HepG2 (cell line): ENCODE measurements around the gene CTLA4. TPM values are rescaled to one million over a fixed set of nuclear protein-coding genes. Genes with fewer than 3 reads are reported as not detected.

ENCODE experiments used
- ATAC-seq: fragments of 200-7000 bp; cut with Tn5 transposase; 3 replicates; pipeline ENCODE4 v1.9.1; 2020; ENCODE audit warnings: mild to moderate bottlenecking, moderate library complexity
- BruUV-seq: library from RNA; stranded (reverse); fragments of 400-500 nt; replicated peaks from 2 replicates; lab custom pipeline; 2021; lab: Mats Ljungman, UMichigan
- CTCF ChIA-PET: fragments of 300-600 bp; formaldehyde crosslinking; extraction: SDS; loops from one replicate; lab custom pipeline; 2021; ENCODE audit warnings: low total read pairs, inconsistent platforms, low intra/inter-chr PET ratio; lab: Yijun Ruan, JAX
- POLR2A ChIA-PET: fragments of 350-600 bp; sonication (Branson Sonifier 250); formaldehyde crosslinking; loops from one replicate; lab custom pipeline; 2020; ENCODE audit warnings: antibody characterized with exemption, inconsistent platforms; lab: Yijun Ruan, JAX
- DNase-seq: peaks from one replicate; pipeline ENCODE4 v3.0.0-alpha.2; 2015; ENCODE audit warnings: low spot score
- FAIRE-seq: peaks from 3 replicates; lab custom pipeline; 2011; peaks lifted over from hg19 to GRCh38; lab: Jason Lieb, UNC
- H2AFZ ChIP-seq: one replicate; pipeline ENCODE4 v1.6.1; 2011; ENCODE audit warnings: low read length, inconsistent platforms
- H3K27ac ChIP-seq: fragments of 300-600 bp; 3 replicates; pipeline ENCODE4 v1.8.0; 2011; ENCODE audit warnings: mixed run types, mild to moderate bottlenecking, mixed read lengths, low read length, inconsistent platforms; ENCODE audit not compliant: insufficient read depth; ENCODE audit errors: extremely low read length
- H3K27me3 ChIP-seq, 2 experiments: fragments of 200-600 bp in 1 of 2; 2 replicates in 1 of 2; 3 replicates in 1 of 2; pipeline versions ENCODE4 v1.6.0 to v1.8.0; 2011; ENCODE audit warnings: low read length in 2 of 2, mild to moderate bottlenecking in 2 of 2, moderate library complexity in 2 of 2, inconsistent platforms in 1 of 2; ENCODE audit not compliant: insufficient read depth in 2 of 2, control insufficient read depth in 1 of 2
- H3K36me3 ChIP-seq, 2 experiments: fragments of 200-600 bp in 1 of 2; replicated peaks in 1 of 2; 2 replicates in 1 of 2; 3 replicates in 1 of 2; pipeline versions ENCODE4 v1.5.1 to v1.8.0; 2011; ENCODE audit warnings: low read length in 2 of 2, inconsistent platforms in 1 of 2; ENCODE audit not compliant: insufficient read depth in 2 of 2, control insufficient read depth in 1 of 2
- H3K4me1 ChIP-seq: 2 replicates; pipeline ENCODE4 v1.5.1; 2012; ENCODE audit warnings: low read length, inconsistent platforms; ENCODE audit not compliant: insufficient read depth
- H3K4me2 ChIP-seq: 2 replicates; pipeline ENCODE4 v1.6.0; 2011; ENCODE audit warnings: low read depth, low read length, inconsistent platforms
- H3K4me3 ChIP-seq, 3 experiments: fragments of 200-600 bp in 1 of 3; sonication (generic), shearing (Covaris generic) in 1 of 3; replicated peaks in 1 of 3; 2 replicates each; pipeline ENCODE4 v1.5.1; 2011 to 2016; ENCODE audit warnings: low read length in 3 of 3, inconsistent platforms in 2 of 3, low read depth in 2 of 3, mild to moderate bottlenecking in 2 of 3, control low read depth in 1 of 3, mixed read lengths in 1 of 3; ENCODE audit not compliant: insufficient read depth in 1 of 3
- H3K79me2 ChIP-seq: one replicate; pipeline ENCODE4 v1.6.1; 2011; ENCODE audit warnings: low read length, inconsistent platforms; ENCODE audit not compliant: insufficient read depth
- H3K9ac ChIP-seq: 2 replicates; pipeline ENCODE4 v1.6.0; 2011; ENCODE audit warnings: mild to moderate bottlenecking, low read depth, low read length, inconsistent platforms; ENCODE audit not compliant: insufficient read depth
- H3K9me3 ChIP-seq: 2 replicates; pipeline ENCODE4 v1.5.1; 2012; ENCODE audit warnings: mild to moderate bottlenecking, low read length
- H4K20me1 ChIP-seq: 2 replicates; pipeline ENCODE4 v1.6.0; 2011; ENCODE audit warnings: inconsistent platforms, mild to moderate bottlenecking, low read length, moderate library complexity; ENCODE audit not compliant: insufficient read depth
- AHR ChIP-seq: IDR thresholded peaks from 2 replicates; pipeline ENCODE4 v1.6.1; 2018; ENCODE audit warnings: missing genetic modification reagents, missing compliant biosample characterization
- ARID2 ChIP-seq: sonication (generic); formaldehyde crosslinking; IDR thresholded peaks from 2 replicates; pipeline ENCODE4 v1.8.1; 2022; ENCODE audit warnings: mild to moderate bottlenecking, missing genetic modification reagents, borderline replicate concordance
- ATF7 ChIP-seq, 2 experiments: fragments of 450-650 bp in 1 of 2; sonication (generic) in 1 of 2; formaldehyde crosslinking in 1 of 2; IDR thresholded peaks; 2 replicates each; pipeline versions ENCODE4 v1.4.0 to v1.6.1; 2016 to 2020; ENCODE audit warnings: antibody characterized with exemption in 1 of 2, mild to moderate bottlenecking in 1 of 2, missing genetic modification reagents in 1 of 2
- CENPX ChIP-seq: sonication (generic); formaldehyde crosslinking; IDR thresholded peaks from 2 replicates; pipeline ENCODE4 v1.9.0; 2021; ENCODE audit warnings: mild to moderate bottlenecking, missing genetic modification reagents, moderate library complexity
- FOSL2 ChIP-seq: sonication (generic); formaldehyde crosslinking; IDR thresholded peaks from 2 replicates; pipeline ENCODE4 v1.4.0; 2020; ENCODE audit warnings: missing genetic modification reagents
- HIVEP1 ChIP-seq: sonication (generic); formaldehyde crosslinking; IDR thresholded peaks from 2 replicates; pipeline ENCODE4 v1.4.0; 2020; ENCODE audit warnings: mild to moderate bottlenecking, missing genetic modification reagents
- IRF2 ChIP-seq: IDR thresholded peaks from 2 replicates; pipeline ENCODE4 v1.6.1; 2018; ENCODE audit warnings: missing genetic modification reagents, missing compliant biosample characterization
- KLF6 ChIP-seq: IDR thresholded peaks from 2 replicates; pipeline ENCODE4 v1.8.0; 2016; ENCODE audit warnings: missing biosample characterization, missing genetic modification reagents
- MBD4 ChIP-seq: IDR thresholded peaks from 2 replicates; pipeline ENCODE4 v1.6.1; 2012; ENCODE audit warnings: low read length, inconsistent platforms, borderline replicate concordance
- MIER3 ChIP-seq: IDR thresholded peaks from 2 replicates; pipeline ENCODE4 v1.6.1; 2016; ENCODE audit warnings: missing compliant biosample characterization, borderline replicate concordance
- NCOR1 ChIP-seq: fragments of 200-600 bp; sonication (generic); IDR thresholded peaks from 2 replicates; pipeline ENCODE4 v1.7.0; 2017; ENCODE audit warnings: antibody characterized with exemption, low read length, borderline replicate concordance
- REXO4 ChIP-seq: sonication (generic); formaldehyde crosslinking; IDR thresholded peaks from 2 replicates; pipeline ENCODE4 v1.8.0; 2022; ENCODE audit warnings: missing genetic modification reagents, mild to moderate bottlenecking, borderline replicate concordance
- RFX1 ChIP-seq: fragments of 450-650 bp; IDR thresholded peaks from 2 replicates; pipeline ENCODE4 v1.6.1; 2017
- SAP130 ChIP-seq: IDR thresholded peaks from 2 replicates; pipeline ENCODE4 v1.6.1; 2016; ENCODE audit warnings: low read depth
- SNRNP70 ChIP-seq: fragments of 200-400 bp; formaldehyde crosslinking; IDR thresholded peaks from 2 replicates; pipeline ENCODE4 v1.6.1; 2017; ENCODE audit warnings: mild to moderate bottlenecking, low read depth, low read length, moderate library complexity
- SRF ChIP-seq: IDR thresholded peaks from 2 replicates; pipeline ENCODE4 v1.6.1; 2011; ENCODE audit warnings: mild to moderate bottlenecking, low read depth, low read length, moderate library complexity
- SRSF4 ChIP-seq: fragments of 200-400 bp; formaldehyde crosslinking; IDR thresholded peaks from one replicate; pipeline ENCODE4 v1.6.1; 2018; ENCODE audit warnings: mild to moderate bottlenecking, low read depth, low read length, moderate library complexity; ENCODE audit not compliant: poor library complexity, severe bottlenecking
- ZNF138 ChIP-seq: sonication (generic); formaldehyde crosslinking; IDR thresholded peaks from 2 replicates; pipeline ENCODE4 v1.5.0; 2020; ENCODE audit warnings: mild to moderate bottlenecking, low read depth, missing genetic modification reagents
- ZNF317 ChIP-seq: sonication (generic); formaldehyde crosslinking; IDR thresholded peaks from 2 replicates; pipeline ENCODE4 v1.5.0; 2020; ENCODE audit warnings: mild to moderate bottlenecking, missing genetic modification reagents
- ZNF563 ChIP-seq: sonication (generic); formaldehyde crosslinking; IDR thresholded peaks from 2 replicates; pipeline ENCODE4 v1.8.0; 2022; ENCODE audit warnings: mild to moderate bottlenecking, moderate library complexity, missing genetic modification reagents
- ZNF615 ChIP-seq: sonication (generic); formaldehyde crosslinking; IDR thresholded peaks from 2 replicates; pipeline ENCODE4 v1.5.0; 2020; ENCODE audit warnings: mild to moderate bottlenecking, missing genetic modification reagents, borderline replicate concordance
- ZNF761 ChIP-seq: sonication (generic); formaldehyde crosslinking; conservative IDR thresholded peaks from 2 replicates; pipeline ENCODE4 v1.4.0; 2020; ENCODE audit warnings: mild to moderate bottlenecking, missing genetic modification reagents
- WGBS: methylation state at CpG from one replicate; pipeline ENCODE4 v1.1.6; 2017; ENCODE audit warnings: low lambda C conversion rate; 5-methylcytosine and 5-hydroxymethylcytosine counted together
- in situ Hi-C: cut with HindIII; loops from 2 replicates; pipeline ENCODE4 v1.10.0; 2017; ENCODE audit warnings: low pct_unique_long_range_greater_than_20kb; ENCODE audit not compliant: extremely low pct_ligation_motif_present
- intact Hi-C: fragments of 100-400 bp; cut with micrococcal nuclease; formaldehyde crosslinking; loops from one replicate; pipeline ENCODE4 v1.10.0; 2022; ENCODE audit not compliant: unreplicated experiment
- polyA plus RNA-seq, 8 experiments: library from polyadenylated mRNA; depleted of rRNA in 3 of 8; stranded (reverse) in 7 of 8; unstranded in 1 of 8; fragments of >200 nt; fragmentation: Illumina TruSeq in 4 of 8; extraction: Trizol in 4 of 8; gene quantifications; 2 replicates each; pipeline versions ENCODE4 v1.2.1 to v1.2.3, GENCODE V29; 2011 to 2016; ENCODE audit warnings: low read depth in 4 of 8, missing spikeins in 1 of 8, mixed read lengths in 1 of 8; ENCODE audit not compliant: insufficient read depth in 1 of 8
- total RNA-seq, 5 experiments: library from RNA; depleted of rRNA; stranded (reverse); fragments of >200 nt; fragmentation: Illumina TruSeq; extraction: Trizol; gene quantifications; 2 replicates each; pipeline ENCODE4 v1.2.3, GENCODE V29; 2016; ENCODE audit warnings: low read depth in 1 of 5

Gene CTLA4
- total and polyA plus RNA-seq, 2 of the 13 experiments (the other 11 are each of a cell fraction or from before 2014, with no cell fraction given), result 0.16 TPM; not detected in 1

DNA sequence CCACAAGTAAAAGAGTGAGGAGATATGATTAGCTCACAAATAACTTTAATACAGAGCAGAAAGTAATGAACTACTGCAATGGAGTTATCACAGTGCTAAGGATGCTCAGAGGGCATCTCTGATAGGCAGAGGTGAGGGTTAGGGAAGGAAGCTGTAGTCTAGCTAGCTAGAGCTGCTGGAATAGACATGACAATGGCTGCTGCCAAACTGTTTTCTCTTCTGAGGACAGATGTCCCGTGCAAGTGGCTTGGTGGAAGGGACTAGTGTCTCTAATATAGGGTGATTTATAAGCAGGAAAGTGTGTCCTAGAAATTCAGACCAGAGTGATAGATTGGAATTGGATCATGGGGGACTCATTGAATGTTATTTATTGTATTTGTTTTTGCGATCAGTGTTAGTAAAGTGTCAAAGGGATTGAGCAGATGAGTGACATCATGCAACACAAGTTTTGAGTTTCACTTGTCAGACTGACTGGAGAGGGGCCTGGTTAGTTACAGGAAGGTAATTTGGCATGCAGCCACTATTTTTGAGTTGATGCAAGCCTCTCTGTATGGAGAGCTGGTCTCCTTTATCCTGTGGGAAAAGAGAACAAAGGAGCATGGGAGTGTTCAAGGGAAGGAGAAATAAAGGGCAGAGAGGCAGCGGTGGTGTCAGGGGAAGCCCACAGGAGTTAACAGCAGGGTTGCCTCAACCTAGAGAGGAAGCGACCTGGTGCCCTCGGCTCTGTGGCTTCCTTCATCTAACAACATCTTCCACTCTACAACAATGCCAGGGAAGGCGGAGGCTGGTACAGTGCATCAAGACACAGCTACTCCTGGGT is 1.9 kb downstream of the CTLA4 start:
- no peak for DNase-seq
- Histone ChIP-seq H4K20me1 (no peaks in the 10 kb centered on the region), H3K9me3 (no peaks in the 10 kb centered on the region), H2AFZ (no peak overlapping the region), H3K27ac (no peak overlapping the region), H3K79me2 (no peaks in the 10 kb centered on the region), H3K4me1 (no peaks in the 10 kb centered on the region), H3K4me3 (no peak overlapping the region), H3K27me3 (peaks cover 0 to 23% of the 10 kb centered on the region in 2 experiments; a peak in 2 of 5 replicates), H3K4me2 (no peak overlapping the region)
- in situ Hi-C loops (no loop called here), intact Hi-C loops (no loop called here)
- no TSS peak for BruUV-seq
- no peak for ATAC-seq
- ChIA-PET CTCF (no interaction called here), POLR2A (no interaction called here)
- WGBS, result 33% methylated on average over 6 of the region's 6 CpGs
- TF ChIP-seq ATF7 (IDR thresholded peaks at IDR 0.05), result 0 out of 2 replicates have a peak, but pooled peaks have one; percentile 20
- TF ChIP-seq ATF7 (CRISPR knock-in tag; IDR thresholded peaks at IDR 0.05), result no peak
- TF ChIP-seq ZNF761, result no peak
- no peak for TF ChIP-seq HIVEP1 (CRISPR knock-in tag)
- TF ChIP-seq, all 625 proteins: peak for 1
- no peak overlapping the region for H3K9ac ChIP-seq
- no peaks in the 10 kb centered on the region for H3K36me3 ChIP-seq
- no peak for FAIRE-seq

DNA sequence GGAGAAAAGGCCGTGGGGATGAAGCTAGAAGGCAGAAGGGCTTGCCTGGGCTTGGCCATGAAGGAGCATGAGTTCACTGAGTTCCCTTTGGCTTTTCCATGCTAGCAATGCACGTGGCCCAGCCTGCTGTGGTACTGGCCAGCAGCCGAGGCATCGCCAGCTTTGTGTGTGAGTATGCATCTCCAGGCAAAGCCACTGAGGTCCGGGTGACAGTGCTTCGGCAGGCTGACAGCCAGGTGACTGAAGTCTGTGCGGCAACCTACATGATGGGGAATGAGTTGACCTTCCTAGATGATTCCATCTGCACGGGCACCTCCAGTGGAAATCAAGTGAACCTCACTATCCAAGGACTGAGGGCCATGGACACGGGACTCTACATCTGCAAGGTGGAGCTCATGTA is 2.9 kb downstream of the CTLA4 start:
- CTCF ChIA-PET, result no interaction called here

More for the DNA sequence above, 2.9 kb downstream of the CTLA4 start:
- no peak for DNase-seq
- peaks cover 0 to 25% of the 10 kb centered on the region in 2 experiments; a peak in 2 of 5 replicates for H3K27me3 ChIP-seq
- H3K4me3 ChIP-seq, result no peak overlapping the region
- no peak for ATAC-seq
- H3K4me2 ChIP-seq, result no peak overlapping the region
- no peaks in the 10 kb centered on the region for H3K4me1 ChIP-seq
- H3K36me3 ChIP-seq, result no peaks in the 10 kb centered on the region
- POLR2A ChIA-PET, result no interaction called here
- H2AFZ ChIP-seq, result no peak overlapping the region
- BruUV-seq, result no TSS peak
- H3K79me2 ChIP-seq, result no peaks in the 10 kb centered on the region
- no peaks in the 10 kb centered on the region for H4K20me1 ChIP-seq
- H3K27ac ChIP-seq, result no peak overlapping the region
- 40% methylated on average over 7 of the region's 9 CpGs for WGBS
- no peak for FAIRE-seq
- intact Hi-C loops (no loop called here), in situ Hi-C loops (no loop called here)
- no peak for TF ChIP-seq NCOR1
- no peak for TF ChIP-seq IRF2 (CRISPR knock-in tag)
- TF ChIP-seq REXO4 (CRISPR knock-in tag), result no peak
- TF ChIP-seq ZNF563 (CRISPR knock-in tag), result no peak
- no peak for TF ChIP-seq SAP130
- TF ChIP-seq MIER3 (CRISPR knock-in tag), result no peak
- no peak for TF ChIP-seq RFX1
- no peak for TF ChIP-seq ARID2 (CRISPR knock-in tag)
- TF ChIP-seq SNRNP70, result no peak
- no peak for TF ChIP-seq SRF
- no peak for TF ChIP-seq ZNF615 (CRISPR knock-in tag)
- no peak for TF ChIP-seq ZNF138 (CRISPR knock-in tag)
- no peak for TF ChIP-seq CENPX (CRISPR knock-in tag)
- TF ChIP-seq ZNF317, result no peak
- TF ChIP-seq MBD4, result no peak
- TF ChIP-seq FOSL2 (CRISPR knock-in tag), result no peak
- no peak for TF ChIP-seq SRSF4
- no peak for TF ChIP-seq AHR (CRISPR knock-in tag)
- no peak for TF ChIP-seq KLF6 (CRISPR knock-in tag)
- TF ChIP-seq, all 625 proteins: peak for 0
- Histone ChIP-seq H3K9me3 (no peaks in the 10 kb centered on the region), H3K9ac (no peak overlapping the region)
